Stimulated activated CD8-positive, alpha-beta memory T cell treated with anti-CD3 and anti-CD28 coated beads, Interleukin-12 subunit alpha, Interleukin-12 subunit beta, amount 100 ng/mL, for 1 hour (primary cell): ENCODE results near the gene AGPAT3.
"Not testable (repeated sequence)": the region's sequence is repeated elsewhere in the genome, so short reads cannot be mapped to it uniquely, and the experiment has no call there.

Source experiments
- DNase-seq: peaks from one replicate; pipeline ENCODE4 v3.0.0-alpha.2; 2020; ENCODE audit warnings: low read depth

AGPAT3 gene, protein sequence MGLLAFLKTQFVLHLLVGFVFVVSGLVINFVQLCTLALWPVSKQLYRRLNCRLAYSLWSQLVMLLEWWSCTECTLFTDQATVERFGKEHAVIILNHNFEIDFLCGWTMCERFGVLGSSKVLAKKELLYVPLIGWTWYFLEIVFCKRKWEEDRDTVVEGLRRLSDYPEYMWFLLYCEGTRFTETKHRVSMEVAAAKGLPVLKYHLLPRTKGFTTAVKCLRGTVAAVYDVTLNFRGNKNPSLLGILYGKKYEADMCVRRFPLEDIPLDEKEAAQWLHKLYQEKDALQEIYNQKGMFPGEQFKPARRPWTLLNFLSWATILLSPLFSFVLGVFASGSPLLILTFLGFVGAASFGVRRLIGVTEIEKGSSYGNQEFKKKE

DNA sequence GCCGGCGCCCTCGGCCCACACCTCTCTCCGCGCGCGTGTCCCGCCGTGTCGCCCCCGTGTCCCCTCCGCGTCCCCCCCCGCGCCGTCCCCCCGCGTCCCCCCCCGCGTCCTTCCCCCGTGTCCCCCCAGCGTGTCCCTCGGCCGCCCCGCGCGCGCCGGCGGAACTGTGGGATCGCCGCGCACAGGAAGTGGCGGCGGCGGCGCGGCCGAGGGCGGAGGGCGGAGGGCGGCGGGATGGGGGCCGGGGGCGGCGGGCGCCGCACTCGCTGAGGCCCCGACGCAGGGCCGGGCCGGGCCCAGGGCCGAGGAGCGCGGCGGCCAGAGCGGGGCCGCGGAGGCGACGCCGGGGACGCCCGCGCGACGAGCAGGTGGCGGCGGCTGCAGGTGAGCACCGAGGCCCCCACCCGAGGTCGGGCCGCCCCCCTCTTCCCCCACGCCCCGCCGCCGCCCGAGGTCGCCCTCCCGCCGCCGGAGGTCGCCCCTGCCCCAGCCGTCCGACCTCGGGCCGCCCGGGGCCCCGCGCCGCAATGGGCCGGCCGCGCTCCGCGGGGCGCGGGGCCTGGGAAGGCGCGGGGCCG is at the start of gene AGPAT3:
Gene AGPAT3, plus strand, starts transcription at position 262 of the 578 bp plus-strand sequence. CDS start 94,459 bp downstream, outside the sequence.
- DNase-seq = no peak

DNA sequence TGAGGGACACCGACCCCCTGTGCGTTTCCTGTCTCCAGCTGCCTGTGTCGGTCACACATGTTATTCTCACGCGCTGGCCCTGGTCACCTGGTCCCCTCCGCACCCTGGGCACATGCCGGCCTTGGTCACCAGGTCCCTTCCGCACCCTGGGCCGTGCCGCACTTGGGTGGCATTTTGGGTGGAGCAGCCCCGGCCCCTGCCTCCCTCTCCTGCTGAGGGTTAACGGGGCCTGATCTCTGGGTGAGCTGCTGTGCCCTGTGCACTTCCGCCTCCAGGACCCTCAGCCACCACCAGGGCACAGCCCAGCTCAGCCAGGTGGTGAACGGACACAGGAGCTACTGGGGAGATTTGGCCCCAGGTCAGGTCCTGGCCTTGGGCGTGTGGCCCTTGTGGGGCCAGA is 49.0 kb upstream of the AGPAT3 start:
- DNase-seq = no peak

DNA sequence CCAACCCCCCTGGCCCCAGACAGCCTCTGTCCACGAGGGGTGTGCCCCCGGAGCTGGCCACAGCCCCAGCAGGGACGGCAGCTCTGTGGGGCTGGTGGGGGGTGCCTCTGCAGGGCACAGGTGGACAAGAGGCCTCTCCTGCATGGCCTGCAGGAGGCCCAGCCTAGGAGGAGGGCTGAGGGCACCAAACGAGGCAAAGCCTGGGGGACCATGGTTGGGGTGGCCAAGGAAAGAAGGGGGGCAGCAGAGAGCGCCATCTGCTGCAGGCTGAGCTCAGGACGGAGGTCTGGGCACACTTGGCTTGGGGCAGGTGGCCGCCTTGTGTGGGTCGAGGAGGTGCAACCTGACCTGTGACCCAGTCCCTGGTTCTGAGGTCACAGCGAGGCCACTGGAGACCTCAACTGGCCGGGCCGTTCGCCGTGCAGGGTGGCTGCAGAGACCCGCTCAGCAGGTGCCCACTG is 48.4 kb upstream of the AGPAT3 start:
- no peak for DNase-seq

DNA sequence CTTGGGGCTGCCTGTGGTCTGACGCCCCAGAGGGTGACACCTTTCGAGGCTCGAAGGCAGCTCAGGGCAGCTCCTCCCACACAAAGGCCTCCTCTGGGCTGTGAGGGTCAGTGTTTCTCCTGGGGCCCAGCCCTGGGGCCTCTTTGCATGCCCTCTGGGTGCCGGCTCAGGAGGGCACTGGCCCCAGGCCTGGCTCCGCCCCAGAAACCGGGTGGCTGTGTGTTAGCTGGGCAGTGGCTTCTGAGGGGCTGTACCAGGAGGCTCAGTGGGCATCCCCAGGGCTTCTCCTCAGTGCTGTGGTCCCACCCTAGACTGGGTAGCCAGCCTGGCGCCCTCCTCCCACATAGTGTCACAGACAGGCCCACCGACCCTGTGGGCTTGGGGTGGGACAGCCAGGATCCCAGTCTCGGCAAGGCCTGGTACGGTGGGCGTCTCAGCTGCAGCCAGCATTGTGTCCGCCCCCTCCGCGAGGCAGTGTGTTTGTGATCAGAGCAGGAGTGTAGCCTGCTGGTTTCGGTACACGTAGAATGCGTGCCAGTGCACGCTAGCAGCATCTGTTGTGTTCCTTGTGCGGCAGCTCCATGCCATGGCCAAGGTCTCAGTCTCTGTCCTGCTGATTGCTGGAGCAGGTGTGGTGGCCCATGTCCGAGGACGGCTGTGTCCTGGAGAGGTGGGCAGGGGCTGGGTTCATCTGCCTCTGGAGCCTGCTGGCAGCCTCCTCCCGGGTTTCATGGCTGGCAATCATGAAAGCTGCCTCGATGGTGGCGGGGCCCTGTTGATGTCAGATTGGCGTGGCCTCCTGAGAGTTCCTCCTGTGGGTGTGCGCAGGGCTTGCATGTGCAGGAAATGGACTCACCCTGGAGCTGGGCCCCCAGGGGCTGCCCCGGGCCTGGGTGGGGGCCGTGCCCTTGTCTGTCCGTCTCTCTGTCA is 47.6 kb upstream of the AGPAT3 start:
- DNase-seq = no peak

DNA sequence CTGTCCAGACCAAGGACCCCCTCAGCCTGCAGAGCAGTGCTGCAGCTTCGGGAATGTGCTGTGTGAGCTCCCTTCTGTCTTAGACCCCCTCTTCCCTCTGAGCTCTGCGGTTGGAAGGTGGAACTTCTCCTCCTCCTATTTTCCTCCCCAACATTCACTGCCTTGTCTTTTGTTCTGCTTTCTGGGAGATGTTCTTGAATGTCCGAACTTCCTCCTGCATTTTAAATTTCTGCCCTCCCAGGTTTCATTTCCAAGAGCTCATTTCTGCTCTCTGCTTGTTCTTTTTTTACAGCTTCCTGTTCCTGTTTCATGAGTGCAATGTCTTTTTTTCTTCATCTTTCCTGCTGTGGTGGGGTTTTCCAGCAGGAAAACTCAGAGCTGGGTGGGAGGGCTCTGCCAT is 46.3 kb upstream of the AGPAT3 start:
- no peak for DNase-seq

DNA sequence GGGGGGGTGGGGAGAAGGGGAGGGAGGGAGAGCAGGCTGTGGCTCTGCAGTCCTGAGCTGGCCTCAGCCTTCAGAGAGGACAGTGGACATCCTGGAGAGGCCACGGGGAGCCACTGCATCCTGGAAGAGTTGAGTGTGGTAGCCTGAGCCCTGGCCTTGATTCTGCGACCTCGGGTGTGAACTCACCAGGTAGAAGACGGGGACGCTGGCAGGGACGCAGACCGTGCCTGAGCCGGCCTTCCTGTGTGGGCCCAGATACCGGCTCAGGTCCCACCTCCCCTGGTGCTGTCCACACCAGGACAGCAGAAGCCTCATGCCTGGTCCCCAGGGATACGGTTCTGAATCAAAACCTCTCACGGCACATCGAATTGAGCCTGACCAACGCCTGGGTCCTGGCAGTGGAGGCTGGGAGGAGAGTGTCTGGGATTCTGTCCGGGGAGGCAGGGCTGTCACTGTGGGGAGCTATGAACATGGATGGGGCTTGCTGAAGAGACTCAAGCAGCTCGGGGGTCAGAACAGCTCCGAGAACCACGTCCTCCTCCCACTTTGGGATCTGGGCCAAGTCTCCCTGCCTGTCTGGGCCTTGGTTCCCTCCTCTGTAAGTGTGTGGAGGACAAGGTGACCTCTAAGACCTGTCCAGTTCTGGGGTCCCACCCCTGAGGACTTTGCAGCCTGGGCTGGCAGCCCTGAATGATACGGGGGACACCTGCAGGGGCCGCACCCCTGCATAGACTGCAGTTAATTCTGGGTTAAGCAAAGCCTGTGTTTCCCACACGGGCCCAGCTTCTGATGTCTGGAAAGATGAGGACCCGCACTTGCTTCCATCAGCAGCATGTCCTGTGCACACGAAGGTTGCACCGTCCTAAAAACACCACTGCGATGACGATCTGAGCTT is 45.3 kb upstream of the AGPAT3 start:
- DNase-seq = no peak

DNA sequence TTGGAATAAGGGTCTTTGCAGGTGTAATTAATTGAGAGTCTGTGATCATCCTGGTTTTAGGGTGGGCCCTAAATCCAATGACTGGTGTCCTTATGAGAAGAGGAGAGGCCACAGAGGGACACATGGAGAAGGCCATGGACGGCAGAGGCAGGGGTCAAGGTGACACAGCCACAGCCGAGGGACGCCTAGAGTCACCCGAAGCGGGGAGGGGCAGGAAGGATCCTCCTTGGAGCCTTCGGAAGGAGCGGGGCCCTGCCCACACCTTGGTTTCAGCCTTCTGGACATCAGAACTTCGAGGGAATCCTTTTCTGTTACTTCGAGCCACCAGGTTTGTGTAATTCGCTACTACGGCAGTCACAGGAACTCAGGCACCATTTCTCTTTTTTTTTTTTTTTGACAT is 44.6 kb upstream of the AGPAT3 start:
- DNase-seq = no peak

DNA sequence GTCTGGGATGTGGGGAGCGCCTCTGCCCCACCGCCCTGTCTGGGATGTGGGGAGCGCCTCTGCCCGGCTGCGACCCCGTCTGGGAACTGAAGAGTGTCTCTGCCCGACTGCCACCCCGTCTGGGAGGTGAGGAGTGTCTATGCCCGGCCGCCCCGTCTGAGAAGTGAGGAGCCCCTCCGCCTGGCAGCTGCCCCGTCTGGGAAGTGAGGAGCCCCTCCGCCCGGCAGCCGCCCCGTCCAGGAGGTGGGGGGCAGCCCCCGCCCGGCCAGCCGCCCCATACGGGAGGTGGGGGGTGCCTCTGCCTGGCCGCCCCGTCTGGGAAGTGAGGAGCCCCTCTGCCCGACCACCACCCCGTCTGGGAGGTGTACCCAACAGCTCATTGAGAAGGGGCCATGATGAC is 42.9 kb upstream of the AGPAT3 start:
- not testable (repeated sequence) for DNase-seq

DNA sequence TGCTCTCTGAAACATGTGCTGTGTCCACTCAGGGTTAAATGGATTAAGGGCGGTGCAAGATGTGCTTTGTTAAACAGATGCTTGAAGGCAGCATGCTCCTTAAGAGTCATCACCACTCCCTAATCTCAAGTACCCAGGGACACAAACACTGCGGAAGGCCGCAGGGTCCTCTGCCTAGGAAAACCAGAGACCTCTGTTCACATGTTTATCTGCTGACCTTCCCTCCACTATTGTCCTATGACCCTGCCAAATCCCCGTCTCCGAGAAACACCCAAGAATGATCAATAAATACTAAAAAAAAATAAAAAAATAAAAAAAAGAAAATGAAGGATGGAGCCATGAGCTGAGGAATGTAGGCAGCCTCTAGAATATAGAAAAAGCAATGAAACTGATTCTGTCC is 42.3 kb upstream of the AGPAT3 start:
- DNase-seq = not testable (repeated sequence)

DNA sequence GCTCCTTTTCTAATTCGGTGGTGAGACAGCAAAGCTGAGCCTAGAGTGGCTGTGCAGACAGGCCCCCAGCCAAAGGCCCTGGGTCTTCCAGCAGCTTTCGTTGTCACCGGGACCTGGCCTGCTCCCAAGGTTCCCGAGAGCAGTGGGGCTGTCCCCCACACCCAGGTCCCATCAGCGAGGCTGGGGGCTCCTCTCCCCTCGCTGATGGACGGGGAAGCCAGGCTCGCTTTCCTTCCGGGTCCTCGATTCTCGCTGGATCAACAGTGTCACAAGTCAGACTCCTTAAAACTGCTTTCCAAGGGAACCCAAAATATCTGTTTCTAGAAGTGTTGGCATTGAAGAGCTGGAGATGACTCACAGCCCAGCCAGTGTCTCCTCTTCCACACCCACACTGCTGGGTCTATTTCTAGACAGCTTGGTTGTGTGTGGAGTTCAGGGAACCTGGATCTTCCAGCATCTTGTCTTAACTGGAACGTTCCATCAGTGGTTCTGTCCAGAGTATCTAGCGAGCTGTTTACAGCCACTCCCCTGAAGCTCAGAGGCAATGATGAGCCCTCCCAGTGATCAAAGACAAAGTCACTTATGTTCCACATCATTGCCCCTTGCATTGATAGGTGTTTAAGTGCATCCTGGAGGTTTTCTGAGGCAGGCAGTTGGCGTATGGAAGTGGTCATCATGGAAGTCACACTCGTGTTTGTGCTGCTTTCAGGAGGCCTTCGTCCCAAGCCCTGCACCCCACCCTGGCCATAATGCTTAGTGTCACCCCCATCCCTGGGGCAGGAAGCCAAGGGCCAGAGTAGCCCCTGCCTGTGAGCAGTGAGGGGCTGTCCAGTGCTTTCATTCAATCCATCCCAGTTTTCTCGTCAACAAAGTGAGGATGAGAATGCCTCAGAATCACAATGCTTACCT is 40.4 kb upstream of the AGPAT3 start:
- DNase-seq = no peak

DNA sequence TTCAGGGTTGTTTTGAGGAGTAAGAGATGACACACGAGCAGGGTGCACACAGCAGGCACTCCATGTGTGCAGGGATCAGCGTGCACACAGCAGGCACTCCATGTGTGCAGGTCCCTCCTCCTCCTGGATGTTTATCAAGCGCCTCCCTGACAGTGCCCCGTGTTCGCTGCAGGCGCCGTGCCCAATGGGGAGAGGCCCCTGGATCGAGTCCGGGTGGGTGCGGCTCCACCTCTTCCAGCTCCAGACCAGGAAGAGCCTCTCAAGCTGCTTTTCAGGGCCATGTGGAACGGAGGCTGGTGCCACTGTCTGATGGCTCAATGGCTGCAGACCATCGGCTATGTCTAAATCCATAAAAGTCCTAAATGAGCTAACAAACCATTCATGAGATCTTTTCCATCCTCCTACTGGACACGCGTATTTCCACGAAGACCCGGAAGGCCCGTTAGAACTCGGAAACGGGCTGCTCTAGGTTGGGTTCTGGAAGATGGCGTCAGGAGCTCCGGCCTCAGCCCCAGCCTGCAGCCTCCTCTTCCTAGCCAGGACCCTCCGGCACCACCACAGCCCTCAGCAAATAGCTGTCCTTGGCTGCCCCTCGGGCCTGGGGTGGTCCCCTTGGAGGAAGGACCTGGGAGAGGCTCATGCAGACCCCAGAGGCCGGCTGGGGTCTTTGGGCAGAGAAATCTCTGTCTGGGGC is 39.6 kb upstream of the AGPAT3 start:
- no peak for DNase-seq

DNA sequence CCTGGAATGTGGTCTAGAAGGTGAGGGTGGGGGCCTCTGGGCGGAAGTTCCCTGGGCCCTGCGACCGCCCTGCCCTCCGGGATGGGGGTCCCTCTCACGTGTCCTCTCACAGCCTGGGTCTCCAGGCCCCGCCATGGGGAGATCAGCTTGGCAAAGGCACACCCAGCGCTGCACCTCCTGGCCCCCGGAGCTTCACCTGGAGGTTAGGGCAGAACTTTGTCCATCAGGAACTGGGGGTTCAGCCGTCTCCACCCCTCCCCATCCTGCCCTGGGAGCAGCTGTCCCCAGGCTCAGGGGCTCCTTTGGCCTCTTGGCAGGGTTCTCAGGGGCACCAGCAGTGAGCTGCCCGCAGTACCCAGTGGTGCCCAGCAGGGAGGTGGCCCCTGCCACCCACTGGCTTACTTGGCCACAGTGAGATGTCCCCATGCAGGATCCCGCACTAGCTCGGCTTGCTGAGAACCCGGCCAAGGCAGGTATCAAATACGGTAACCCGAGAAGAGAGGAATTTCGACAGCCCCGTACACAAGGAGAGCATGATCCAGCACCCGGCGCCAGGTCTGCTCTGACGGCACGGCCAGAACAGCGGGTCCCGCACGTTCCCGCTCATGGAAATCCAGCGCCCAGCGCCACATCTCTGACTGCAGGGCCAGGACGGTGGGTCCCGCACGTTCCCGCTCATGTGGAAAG is 38.9 kb upstream of the AGPAT3 start:
- no peak for DNase-seq

DNA sequence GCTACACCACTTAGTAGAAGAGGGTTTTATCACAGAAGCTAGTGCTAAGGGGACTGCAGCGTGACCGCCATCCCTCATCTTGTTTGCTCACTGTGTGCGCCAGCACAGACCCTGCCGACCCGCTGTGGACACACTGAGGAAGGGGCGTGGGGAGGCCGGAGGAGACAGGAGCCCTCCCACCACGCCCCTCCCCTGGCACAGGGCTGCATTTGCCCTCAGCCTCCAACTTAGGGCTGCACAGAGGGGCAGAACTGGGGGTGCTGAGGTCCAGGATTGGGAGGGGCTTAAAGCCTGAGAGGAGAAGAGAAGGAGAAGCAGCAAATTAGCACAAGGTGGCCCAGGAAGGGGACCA is 38.4 kb upstream of the AGPAT3 start:
- DNase-seq = no peak

DNA sequence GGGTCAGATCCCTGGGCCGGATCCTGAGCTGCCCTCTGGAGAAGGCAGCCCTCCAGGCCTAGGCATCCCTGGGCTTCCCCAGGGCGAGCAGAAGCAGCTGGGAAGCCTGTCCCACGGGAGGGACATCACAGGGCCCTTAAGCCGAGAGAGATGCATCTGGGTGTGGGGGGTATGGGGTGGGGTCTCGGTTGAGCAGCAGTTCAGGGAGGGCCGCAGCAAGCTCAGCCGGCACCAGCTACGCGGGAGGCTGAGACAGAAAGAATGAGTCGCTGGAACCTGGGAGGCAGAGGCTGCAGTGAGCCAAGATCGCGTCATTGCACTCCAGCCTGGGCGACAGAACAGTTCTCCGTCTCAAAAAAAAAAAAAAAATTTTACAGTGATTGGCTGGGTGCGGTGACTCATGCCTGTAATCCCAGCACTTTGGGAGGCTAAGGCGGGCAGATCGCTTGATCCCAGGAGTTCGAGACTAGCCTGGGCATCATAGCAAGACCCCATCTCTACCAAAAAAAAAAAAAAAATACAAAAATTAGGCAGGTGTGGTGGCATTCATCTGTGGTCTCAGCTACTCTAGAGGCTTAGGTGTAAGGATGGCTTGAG is 37.9 kb upstream of the AGPAT3 start:
- no peak for DNase-seq

DNA sequence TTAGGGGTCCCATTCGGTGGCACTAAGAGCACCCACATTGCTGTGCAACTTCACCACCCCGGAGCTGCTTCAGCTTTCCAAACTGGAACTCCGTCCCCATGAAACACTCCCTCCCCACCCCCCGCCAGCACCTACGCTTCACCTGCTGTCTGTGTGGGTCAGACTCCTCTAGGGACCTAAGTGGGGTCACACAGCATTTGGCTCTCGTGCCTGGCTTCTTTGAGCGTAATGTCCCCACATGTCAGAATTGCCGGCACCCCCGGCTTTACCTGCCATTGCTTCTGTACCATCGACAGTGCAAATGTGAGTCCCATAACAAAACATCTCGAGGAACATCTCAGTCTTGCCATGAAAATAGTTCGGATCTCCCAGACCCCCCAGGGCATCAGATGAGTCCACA is 35.9 kb upstream of the AGPAT3 start:
- DNase-seq = no peak

DNA sequence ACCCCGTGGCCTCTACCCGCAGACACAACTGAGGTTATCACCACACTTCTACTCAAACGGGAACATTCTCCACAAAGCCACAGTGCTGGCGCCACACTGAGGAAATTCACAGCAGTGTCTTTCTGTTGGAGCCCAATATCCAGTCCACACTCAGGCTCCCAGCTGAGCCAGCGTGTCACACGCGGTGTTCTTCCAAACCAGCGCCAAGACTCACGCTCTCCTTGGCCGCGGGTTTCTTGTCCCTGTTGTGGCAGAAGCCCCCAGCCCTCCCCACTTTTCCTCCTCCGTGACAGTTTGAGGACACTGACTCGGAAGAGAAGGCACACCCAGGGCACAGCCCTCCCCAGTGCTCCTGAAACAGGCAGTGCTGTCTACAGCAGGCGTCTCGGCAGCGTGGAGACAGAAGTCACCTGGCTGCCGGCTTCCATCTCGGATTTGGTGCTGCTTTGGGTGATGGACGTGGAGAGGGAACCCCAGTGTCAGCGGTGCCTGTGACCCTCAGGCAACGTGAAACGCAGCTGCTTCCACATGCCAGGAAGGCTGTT is 35.4 kb upstream of the AGPAT3 start:
- no peak for DNase-seq

DNA sequence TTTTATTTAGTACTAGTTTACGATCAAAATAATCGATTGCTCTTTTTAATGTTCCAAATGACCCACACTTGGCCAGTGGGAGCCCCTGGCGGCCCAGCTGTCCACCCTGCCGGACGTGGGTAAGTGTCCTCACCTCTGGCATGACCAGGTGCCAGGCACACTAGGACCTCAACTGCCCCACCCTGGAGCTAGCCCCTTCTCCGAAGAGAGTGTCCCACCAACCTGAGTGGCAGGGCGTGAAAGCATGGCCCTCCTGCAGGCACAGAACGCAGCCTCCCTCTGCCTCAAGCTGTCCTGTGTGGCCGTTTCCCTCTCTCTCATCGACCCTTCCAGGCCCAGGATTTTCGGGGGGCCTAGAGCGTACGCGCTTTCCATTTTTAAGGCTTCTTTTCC is 32.9 kb upstream of the AGPAT3 start:
- no peak for DNase-seq

DNA sequence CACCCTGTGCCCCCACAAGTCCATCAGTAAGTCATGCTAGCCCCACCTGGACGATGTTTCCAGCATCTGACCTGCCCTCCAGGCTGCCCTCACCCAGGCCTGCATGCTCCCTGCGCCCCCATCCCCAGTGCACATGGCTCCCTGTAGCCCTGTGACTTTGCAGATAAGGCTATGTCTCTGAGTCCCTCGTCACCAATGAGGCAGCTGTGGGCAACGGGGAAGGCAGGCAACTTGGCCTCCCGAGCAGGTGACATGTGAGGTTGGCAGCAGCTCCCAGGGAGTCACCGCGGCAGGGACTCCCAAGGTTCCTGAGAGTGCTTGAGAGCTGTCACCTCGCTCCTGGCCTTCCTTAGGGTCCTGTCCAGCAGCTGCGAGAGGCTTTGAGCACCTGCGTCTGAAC is 32.4 kb upstream of the AGPAT3 start:
- DNase-seq = no peak
